ENCODE results near the gene DHRS7.

DHRS7 gene

DNA sequence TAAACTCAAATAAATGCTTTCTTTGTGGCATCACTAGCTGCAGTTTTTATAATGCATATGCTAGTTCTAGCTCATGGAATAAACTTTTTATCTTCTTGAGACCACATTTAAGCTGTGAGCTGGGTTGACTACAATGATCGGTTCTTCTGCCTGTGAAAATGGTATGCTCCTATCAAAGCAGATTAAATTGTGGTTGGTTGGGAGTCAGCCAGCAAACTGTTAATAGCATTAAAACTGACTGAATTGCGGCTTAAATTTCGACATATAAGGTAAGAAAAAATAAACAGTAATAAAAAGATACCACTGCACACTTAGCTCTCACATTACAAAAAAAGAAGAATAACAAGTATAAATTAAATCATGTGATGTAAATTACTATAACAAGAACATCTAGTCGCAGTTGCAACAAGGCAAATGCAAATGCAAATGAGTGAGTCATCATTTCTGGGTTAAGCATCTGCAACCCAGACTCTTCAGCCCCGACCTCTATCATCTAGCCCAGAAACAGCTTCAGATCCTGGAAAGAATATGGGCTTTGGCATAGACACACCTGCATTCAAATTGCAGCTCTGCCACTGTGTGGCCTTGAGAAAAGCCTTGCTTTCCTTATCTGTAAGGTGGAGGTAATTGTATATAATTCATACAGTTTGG is 19.8 kb upstream of the DHRS7 start:
- no peak for DNase-seq

DNA sequence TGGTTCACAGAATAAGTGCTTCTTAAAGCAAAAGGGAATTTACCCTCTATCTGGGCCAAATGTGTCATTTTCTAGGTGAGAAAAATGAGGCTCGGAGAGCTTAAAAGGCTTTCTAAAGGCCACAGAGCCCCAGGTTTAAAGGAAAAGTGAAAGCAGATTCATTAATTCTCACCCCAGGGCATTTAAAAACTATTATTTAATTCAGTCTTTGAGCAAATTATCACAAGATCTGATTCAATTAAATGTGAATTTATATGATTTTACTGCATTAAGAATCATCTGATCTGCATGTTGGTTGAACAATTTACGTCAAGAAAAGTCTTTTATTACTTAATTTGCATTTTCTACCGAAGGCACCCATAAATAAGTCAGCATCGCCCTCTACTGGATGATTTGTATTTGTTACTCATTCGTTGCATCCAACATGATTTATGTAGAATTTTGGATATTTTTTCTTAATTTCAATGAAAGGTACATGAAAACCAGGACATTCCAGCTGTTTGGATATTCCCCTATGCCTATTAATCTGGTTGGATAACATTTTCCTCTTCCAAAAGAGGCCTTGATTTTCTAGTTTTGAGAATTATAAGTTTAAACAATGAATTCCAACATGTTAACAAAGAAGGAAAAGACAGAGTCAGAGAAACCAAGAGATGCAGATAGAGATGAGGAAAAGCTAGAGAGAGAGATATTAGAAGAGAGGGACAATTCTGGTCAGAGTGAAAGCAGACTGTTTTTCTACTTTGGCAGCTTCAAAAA is 19.1 kb upstream of the DHRS7 start:
- DNase-seq: peak; percentile 45

DNA sequence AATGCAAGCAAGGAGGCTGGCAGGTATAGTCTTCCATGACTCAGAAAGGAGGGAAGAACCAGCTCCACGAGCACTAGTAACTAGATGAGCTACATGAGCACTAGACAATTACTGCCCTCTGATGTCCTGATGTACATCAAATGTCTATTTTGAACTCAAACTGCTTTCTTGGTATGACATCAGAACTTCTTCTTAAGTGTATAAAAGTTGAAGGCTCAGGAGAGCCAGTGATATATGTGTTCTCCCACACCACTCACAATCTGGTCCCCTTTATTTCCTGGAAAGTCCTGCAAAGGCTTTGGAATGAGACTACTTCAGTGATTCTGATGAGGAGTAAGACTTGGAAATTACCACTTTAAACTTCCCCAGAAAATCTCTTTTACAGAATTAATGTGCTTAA is 18.5 kb upstream of the DHRS7 start:
- DNase-seq: no peak

DNA sequence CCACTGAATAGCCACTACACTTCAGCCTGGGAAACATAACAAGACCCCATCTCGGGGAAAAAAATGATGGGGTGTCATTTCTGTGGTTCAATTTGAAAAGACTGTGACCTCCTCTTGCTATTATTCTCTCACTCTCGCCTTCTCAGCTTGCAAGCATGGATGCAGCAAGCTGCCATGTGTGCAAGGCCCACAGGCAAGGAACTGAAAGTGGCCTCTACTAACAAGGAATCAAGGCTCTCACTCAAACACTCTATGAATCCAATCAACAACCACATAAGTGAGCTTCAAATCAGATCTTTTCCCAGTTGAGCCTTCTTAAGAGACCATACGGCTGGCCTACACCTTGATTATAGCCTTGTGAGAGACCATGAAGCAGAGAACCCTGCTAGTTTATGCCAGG is 17.9 kb upstream of the DHRS7 start:
- DNase-seq: no peak

DNA sequence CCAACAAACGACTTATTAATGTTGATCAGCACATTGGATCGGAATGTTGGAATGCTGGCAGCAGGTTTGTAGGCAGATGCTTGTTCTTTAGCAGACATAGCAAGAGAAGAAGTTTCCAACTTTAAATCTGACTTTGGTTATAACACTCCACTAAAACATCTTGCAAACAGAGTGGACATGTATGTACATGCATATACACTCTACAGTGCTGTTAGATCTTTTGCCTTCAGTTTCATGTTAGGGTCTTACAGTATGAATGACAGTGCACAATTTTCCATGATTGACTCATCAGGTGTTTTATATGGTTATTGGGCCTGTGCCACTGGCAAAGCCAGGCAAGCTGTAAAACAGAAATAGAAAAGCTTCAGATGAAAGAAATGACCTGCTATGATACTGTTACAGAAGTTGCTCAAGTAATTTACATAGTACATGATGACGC is 14.3 kb upstream of the DHRS7 start:
- DNase-seq: no peak

DNA sequence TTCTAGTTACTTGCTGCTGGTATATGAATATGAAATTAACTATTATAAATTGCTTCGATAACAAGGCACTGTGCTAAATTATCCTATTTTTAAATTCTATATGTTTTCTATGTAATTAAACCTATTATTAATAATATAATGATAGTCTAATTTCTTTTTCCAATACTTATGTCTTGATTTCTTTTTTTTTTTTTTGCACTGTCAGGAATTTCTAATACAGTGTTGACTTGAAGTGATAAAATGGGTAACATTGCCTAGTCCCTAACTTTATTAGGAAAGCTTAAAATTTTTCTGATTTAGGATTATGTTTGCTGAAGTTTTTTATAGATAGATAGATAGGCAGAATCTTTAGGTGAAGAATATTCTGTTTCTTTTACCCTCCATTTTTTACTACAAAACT is 13.6 kb upstream of the DHRS7 start:
- no peak for DNase-seq

DNA sequence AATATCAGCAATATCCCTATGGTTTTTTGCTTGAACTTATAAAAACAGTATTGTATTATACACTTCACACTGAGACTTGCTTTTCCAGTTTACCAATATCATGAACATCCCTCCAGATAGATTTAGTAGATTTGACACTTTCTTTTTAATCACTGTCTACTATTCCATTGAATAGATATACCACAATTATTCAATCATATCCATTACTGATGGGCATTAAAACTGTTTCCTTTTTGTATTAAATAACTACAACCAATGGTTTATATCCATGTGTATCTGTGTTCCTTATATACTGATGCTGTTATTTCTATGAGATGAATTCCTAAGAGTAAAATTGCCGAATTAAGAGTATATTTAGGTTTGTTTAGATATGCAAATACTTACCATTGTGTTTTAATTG is 13.0 kb upstream of the DHRS7 start:
- no peak for DNase-seq

DNA sequence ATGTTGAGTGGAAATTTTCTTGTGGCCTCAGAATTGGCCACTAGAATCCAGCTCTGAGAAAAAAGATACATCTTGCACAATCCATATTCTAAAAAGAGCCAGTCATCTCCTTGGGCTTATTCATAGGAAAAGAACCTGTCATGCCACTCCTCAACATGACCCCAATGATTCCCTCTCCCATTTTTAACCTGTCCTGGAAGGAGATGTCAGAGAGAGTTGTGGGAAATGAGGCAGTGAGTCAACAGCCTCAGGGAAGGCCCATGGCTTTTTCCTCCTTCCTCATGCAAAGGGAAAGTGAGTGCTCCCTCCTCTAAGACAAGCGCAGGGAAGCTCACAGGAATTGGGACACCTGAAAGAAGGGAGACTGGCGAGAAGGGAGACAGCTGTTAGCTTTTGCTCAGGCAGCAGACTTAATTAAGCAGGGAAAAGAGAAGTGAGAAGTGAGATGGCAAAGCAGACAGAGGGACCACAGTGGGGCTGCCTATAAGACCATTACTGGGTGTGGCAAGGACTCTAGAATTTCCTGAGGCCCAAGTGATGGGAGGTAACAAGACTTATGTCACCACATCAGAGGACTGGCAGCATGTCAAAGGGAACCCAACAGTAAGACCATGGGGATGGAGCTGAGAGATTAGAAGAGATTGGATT is 10.2 kb upstream of the DHRS7 start:
- no peak for DNase-seq

DNA sequence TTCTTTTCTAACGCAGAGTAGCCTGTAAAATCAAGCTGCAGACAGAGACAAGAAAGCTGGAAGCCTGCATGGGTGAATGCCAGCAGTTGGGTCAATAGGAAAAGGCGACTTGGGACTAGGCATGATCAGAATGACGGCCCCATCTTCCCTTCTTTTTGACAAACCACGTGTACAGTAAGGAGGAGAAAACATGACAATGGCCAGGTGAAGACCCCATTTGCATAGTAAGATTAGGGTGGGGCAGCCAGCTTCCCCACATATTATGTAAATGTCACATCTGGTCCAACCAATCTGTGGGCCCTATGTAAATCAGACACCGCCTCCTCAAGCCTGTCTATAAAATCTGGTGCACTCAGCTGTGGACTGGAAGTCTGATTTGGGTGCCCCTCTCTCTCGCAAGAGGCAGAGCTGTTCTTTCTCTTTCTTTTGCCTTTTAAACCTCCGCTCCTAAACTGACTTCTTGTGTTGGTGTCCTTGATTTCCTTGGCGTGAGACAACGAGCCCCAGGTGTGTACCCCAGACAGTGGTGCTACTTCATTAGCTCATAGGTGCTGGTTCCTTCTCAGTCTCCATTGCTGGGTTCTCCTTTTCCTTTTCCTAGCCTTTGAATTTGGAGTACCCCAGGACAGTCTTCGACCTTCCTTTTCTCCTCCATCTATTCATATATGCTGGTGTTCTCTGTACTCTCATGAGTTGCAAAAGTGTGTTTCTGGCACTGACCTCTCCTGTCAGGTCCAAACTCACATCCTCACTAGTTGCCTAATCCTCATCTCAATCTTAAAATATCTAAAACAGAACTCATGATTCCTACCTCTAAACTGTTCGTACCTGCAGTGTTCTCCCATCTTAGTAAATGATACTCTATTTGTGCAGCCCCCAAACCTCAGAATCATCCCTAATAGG is 9.4 kb upstream of the DHRS7 start:
- DNase-seq: no peak

DNA sequence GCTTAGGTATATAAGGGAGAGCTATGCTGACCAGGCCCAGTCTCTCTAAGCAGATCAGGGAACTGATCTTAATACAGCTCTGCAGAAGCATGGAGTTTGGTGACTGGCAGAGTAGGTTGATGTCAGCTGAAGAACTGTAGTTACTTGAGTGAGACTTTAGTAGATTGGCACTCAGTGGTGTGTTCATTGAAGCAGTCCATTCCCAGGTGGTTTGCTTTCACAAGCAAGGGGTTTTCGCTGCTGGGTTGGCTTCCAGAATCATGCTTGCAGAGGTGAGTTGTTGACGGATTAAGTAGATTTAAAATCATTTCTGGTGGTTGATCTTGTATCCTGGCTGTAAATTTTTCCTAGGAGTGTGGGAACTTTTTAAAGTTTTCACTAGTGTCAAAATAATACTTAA is 6.5 kb upstream of the DHRS7 start:
- DNase-seq: no peak

DNA sequence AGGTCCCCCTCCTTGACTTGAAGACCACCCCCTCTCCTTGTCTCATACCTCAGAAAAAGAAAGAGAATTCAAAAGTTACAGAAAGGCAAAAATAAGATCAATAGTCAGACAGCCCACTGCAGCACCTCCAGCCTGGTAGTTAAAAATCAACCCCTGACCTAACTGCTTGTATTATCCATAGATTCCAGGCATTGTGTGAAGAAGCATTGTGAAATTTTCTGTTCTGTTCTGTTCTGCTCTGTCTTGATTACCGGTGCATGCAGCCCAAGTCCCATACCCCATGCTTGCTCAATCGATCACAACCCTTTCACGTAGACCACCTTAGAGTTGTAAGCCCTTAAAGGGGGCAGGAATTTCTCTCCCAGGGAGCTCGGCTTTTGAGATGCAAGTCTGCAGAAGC is 5.8 kb upstream of the DHRS7 start:
- DNase-seq: no peak

DNA sequence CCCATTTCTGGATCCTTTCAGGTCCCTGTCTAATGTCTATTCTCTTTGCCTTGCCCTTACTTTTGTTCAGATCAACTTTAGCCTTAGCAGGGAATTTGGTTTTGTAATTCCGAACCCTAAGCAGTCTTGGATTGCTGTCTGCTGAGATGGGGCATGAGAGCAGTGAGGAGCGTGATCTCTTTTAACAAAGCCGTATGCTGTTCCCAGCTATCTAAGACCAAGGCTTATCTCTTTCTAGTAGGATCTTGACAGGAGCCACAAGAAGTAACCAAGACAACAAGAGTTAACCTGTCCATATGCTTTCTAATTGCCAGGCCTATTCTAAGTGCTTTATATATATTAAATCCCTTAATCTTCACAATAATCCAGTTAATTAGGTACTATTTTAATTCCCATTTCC is 4.5 kb upstream of the DHRS7 start:
- no peak for DNase-seq

DNA sequence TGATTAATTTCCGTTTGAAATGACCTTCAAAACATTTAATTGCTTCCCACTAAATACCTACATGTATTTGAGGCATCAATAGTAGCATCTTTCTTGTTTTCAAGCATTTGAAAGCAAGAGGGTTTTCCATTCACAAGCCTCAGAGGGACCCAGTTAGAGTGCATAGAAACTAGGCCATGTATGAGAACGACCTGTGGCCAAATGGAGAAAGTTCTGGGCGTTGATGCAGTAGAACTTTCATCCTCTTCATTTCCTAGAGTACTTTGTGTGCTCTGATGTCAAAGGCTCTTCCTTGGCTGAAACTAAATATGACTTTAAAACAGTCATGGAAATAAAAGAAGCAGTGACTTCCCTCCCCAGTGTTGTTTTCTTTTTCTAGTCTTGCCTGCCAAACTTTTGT is 944 bp upstream of the DHRS7 start:
- DNase-seq: no peak

DNA sequence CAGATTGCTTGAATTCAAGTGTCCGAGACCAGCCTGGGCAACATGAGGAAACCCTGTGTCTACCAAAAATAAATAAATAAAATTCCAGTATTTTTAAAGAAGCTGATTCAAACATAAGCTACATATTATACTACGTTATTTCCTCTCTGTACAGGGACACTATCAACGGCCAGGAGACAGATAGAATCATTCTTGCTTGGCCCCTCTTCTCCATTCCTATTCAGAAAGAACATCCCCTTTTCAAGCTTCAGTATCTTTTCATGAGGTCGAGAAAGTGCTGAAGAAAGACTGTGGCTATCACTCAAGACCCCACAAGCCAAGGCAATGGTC is 314 bp upstream of the DHRS7 start:
- no peak for DNase-seq

DNA sequence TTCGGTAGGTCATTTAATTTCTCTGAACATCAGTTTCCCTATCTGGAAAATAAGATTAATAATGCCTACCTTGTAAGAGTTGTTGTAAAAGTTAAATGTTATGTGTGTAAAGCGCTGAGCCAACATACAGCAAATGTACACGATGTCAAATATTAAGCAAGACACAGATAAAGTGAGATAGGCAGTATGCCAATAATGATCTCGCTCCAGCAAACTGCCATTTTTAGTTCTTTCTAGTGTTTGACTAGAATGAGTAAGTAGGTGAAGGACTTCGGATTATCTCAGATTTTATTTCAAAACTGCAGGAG is 840 bp downstream of the DHRS7 start:
- DNase-seq: no peak

DNA sequence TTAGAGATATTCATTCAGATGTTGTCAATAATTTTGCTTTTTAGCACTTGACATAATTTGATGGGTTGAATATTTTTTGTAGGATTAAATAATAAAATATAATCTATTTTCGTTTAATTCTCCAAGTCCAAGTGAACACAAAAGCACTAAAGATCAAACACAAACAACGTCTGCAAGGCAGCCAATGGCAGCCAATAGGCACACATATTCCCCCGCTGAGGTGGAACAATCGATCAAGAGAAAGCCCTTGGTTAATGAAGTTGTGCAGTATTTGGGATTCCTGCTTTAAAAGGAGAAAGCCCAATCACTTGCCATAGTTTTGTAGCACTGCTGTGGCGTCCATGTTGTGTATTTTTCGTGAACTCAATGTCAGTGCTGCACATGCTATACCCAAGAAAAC is 1.5 kb downstream of the DHRS7 start:
- DNase-seq: no peak

DNA sequence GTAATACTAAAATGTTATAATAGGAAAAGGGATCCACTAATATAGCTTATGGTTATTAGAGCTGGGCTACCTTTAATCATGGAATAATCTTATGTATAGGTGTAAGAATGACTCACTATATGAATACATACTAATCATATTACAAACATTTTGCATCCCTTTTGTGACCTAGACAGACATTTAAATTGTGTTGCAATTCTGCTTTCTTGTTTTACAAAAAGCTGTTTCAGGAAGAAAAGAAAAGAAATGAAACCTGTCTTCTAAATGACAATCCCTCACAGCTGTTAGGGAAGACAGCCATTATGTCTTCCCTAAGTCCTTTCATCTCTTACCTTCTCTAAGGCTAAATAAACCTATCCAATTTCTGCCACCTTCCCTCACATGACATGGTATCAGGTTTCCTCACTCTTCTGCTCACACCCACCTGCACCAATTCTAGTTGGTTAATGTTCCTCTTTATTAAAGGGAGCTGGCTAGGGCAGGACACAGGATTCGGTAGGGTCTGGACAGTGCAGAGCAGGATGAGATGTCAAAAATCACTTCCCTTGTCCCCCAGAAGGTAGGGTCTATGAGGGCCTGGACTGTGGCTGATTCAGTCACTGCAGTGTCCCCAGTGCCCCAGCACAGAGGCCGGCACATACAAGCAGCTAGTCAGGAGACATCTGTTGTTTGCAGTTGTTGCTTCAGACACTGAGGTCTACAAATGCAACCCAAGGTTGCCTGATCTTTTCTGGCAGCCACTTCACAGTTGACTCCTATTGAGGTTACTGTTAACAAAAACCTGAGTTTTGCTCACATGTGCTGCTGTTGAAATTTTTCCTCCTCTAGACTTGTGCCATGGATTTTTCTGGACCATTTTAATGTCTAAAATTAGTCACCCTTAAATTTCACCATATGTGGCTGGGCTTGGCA is 3.7 kb downstream of the DHRS7 start:
- peak; percentile 5 for DNase-seq

DNA sequence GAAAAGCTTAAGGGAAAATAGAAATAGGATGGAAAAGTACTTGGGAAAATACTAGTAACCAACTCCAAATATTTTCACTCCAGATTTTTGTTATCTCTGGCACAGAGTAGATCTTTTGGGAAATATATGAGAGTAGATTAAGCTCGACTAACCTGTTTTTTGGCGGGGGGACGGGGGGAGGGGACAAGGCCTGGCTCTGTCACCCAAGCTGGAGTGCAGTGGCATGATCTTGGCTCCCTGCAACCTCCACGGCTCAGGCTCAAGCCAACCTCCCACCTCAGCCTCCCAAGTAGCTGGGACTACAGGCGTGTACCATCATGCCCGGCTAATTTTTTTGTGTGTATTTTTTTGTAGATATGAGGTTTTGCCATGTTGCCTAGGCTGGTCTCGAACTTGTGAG is 4.8 kb downstream of the DHRS7 start:
- no peak for DNase-seq

DNA sequence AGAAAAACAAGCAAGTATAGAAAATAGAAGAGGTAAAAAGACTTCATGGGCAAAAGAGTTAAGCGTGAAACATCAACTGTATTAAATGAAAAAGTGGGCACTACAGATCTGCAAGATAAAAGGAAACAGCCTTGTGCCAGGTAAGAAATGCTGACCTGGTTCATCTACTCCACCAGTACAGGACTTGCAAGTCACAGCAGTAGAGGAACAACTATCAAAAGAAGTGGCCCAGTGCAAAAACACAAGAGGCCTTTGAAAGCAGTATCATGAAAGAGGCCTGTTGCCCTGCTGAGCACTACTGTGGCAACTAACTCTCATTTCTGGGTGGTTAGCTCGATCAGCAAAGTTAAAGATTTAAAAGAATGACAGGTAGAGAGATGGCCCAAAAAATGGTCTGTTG is 10.5 kb downstream of the DHRS7 start:
- no peak for DNase-seq

DNA sequence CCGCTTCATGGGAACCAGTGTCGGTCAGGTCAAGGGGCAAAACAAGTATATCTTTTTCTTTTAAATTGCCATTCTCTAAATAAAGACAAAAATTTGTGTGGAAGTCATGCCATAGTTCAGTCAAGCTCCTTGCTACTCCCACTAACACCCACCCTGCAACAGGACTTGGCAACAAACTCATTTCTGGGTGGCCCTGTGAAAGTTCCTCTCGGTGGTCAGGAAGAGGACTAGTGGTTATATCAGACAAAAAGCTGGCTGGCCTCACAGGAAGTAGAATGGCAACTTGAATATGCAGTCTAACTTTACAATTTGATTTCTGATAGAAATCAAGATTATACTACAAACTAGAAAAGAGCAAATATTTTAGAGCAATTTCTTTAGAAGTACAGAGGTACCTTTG is 11.2 kb downstream of the DHRS7 start:
- DNase-seq: peak; percentile 16

DNA sequence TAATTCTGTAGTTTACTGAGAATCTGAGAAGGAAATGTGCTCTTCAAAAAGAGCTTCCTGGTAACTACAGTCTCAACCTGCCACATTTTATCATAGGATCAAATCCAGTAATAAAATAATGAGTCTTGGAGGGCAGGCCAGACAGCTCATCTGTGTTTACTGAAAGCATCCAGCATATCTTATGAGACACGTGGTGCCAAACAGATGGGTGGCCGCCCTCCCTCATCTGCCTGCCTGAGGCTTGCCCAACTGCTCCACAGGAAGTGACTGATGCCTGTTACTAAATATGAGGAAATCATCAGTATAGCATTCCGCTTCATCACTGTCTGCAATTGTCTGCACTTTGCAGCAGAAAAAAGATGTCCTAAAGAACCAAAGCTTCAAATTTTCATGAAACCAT is 13.5 kb downstream of the DHRS7 start:
- peak; percentile 81 for DNase-seq

DNA sequence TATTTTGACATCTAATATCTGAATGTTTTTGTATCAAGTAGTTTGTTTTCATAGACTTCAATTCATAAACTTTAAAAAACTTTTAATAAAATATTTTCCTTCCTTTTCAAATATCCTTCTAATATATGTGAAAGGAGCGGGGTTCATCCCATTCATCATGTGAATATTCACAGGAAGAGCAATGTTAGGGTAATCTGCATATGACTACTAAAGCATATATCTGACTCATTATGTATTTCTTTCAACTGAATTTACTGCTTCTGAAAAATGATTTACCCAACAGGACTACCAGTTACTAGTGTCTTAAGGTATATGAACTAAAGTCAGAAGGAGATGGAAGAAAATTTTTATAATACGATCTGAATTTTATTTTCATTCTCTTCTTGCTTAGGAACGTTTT is 30.5 kb downstream of the DHRS7 start:
- DNase-seq: no peak

DNA sequence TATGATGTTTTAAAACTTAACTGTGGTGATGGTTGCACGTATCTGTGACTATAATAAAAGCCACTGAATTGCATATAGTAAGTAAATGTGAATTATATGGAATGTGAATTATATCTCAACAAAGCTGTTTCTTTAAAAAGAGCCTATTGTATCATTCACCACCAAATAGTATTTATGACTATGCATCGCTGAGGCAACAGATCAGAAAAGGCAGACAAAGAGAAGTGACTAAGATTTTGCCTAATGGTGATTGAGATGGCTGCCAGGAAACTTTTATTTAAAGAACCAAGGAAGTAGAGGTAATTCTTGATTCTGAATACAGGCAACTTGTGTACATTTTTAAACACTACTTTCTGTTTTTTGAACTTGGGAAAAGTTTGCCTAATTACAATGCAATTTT is 31.7 kb downstream of the DHRS7 start:
- DNase-seq: no peak
